ENCODE results near the gene FBXO31.
A peak's percentile ranks its signal among the peaks of the same experiment; 100 is the strongest.

FBXO31 gene, protein sequence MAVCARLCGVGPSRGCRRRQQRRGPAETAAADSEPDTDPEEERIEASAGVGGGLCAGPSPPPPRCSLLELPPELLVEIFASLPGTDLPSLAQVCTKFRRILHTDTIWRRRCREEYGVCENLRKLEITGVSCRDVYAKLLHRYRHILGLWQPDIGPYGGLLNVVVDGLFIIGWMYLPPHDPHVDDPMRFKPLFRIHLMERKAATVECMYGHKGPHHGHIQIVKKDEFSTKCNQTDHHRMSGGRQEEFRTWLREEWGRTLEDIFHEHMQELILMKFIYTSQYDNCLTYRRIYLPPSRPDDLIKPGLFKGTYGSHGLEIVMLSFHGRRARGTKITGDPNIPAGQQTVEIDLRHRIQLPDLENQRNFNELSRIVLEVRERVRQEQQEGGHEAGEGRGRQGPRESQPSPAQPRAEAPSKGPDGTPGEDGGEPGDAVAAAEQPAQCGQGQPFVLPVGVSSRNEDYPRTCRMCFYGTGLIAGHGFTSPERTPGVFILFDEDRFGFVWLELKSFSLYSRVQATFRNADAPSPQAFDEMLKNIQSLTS
- total RNA-seq, result 54.5 to 57.2 reads per million in 2 donors

DNA sequence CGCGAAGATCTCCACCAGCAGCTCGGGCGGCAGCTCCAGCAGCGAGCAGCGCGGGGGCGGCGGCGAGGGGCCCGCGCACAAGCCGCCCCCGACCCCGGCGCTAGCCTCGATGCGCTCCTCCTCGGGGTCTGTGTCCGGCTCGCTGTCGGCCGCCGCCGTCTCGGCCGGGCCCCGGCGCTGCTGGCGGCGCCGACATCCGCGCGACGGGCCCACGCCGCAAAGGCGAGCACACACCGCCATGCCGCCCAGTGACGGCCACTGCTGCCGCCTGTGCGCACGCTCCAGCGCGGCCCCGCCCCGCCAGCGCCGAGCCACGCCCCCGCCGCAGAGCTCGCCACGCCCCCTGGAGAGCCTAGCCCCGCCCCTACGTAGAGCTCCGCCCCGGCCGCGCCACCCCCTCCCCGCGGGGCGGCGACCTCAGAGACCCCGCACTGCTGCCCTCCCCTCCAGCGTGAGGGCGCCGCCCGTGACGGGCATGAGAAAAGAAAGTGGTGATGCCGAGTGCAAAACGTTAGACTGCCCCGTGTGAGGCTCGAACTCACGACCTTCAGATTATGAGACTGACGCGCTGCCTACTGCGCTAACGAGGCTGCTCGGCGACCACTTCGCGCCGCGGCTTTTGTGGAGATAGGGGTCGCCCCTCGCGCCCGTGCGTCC, at the start of gene FBXO31:
FBXO31 (minus strand) TSS at position 272 of the 657 bp plus-strand sequence; CDS start at position 240, 32 bp downstream.
- peak; percentile 88 for DNase-seq

DNA sequence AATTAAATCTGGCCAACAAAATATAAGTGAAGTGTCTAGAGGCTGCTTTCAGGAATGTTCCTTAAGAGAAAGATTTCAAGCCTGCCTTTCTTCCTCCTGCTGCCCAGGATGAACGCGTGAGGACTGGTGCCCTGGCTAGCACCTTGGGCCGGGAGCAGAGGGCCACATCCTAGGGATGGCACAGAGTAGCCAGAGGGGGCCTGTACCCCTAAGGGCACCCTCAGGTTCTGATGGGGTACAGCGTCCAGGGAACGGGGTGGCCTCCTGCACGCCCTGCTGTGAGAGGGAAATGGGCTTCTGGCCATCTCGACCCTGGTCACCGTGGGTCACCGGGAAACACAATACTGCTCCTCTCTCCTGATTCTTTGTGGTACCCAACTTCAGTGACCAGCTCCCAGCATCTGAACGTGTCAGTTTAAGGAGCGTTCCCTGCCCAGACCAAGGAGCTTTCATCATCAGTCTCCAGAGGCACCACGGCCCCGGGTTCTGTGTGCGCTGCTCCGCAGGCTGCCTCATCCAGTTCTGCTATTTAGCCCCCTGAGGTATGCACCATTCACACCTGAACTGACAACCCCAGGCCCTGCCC, 48.8 kb upstream of the FBXO31 start:
- DNase-seq, result no peak

DNA sequence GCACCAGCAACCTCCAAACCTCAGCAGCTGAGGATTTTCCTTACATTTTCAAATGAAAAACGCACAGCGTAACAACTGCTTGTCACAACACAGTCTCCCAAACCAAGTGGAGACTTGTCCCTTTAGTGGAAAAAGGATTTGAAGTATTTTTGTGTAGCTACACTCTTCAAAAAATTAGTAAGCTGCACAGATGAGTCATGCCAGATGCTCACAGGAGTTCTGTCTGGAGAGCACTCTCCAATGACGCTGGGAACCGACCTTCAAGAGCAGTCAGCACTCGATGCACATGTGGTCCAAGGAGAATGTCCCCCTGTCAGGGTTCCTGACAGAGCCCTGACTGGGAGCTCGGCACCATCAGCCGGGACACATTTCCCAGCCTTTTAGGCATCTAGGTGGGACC, 48.4 kb upstream of the FBXO31 start:
- DNase-seq, result no peak

DNA sequence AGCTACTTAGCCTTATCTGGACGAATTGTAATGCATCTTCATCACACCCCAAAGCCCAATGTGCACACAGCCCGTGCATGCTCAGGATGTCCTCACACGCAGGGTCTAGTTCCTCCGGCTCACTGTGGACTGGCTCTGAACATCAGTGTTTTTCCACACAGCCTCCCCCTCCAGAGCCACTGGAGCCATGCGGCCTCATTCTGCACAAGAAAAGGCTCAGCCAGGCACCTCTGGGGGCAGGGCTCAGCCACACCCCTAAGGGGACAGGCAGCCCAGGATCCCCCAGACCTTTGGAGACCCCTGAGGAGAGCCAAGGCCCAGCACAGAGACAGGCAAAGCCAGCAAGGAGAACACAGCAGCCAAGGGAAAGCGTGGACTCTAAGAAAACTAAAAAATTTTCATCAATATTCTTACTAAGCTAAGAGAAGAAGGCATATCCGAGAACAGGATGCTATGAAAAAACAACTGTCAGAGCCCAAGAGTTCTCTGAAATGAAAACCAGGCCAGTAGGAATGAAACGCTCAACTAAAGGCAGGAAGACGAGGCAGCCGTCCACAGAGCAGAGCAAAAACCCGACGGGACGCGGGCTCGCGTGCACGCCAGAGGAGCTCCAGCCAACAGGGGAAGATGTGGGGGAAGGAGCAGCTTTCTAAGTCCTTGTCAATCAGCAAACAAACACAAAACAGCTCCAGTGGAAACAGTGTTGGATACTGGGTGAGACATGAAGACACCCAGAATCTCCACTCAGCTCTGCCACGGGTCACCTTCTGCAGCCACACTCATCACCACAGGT, 43.0 kb upstream of the FBXO31 start:
- DNase-seq, result no peak

DNA sequence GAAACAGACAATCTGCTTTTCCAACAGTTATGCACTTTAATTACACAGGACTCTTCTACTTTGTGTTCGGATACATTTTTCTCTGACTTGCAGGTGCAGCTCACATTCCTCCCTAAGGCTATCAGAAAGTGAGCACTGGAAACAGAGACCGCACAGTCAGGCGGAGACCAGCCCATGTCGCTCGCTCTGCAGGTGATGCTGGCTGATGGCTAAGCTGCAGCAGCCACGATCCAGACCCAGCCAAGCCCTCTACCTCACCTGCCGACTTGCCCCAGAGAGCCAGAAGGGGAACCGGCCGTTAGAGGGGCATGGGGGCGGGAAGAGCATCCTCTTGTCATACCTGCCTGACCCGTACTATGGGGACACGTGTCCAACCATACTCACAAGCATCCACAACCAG, 42.4 kb upstream of the FBXO31 start:
- DNase-seq, result no peak

DNA sequence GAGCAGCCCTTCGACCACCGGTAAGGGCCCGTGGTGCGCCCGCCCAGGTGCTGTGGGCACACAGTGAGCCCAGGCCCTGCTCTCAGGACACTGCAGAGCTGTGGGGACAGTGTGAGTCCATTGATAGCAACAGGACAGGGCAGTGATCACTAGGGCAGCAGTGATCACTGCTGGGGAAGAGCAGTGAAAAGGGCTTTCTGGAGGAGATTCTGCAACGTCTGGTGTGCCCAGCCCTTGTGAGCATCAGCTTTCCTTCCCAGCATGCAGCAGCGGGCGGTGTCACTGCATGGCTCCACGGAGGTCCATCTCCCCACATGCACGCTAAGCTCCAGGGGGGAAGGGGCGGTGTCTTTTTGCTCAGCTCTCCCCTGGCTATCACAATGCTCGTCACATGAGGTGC, 40.7 kb upstream of the FBXO31 start:
- DNase-seq, result no peak

DNA sequence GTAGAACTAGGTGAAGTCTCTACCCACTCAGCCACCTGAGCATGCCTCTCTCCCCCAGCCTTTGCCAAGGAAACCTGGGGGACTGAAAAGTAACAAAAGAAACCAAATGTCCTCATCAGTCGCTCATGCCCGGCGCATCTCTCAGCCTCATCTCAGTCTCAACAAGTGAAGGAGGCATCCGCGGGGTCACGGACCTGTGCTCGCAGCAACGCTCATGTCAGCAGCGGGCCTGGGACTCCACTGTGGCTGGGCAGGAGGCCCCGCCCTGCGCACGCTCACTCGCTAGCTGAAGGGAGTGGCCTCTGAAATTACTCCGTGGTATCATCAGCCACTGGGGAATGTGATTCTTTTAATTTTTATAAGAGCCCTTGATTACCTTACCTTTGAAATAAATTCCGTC, 39.9 kb upstream of the FBXO31 start:
- DNase-seq, result no peak

DNA sequence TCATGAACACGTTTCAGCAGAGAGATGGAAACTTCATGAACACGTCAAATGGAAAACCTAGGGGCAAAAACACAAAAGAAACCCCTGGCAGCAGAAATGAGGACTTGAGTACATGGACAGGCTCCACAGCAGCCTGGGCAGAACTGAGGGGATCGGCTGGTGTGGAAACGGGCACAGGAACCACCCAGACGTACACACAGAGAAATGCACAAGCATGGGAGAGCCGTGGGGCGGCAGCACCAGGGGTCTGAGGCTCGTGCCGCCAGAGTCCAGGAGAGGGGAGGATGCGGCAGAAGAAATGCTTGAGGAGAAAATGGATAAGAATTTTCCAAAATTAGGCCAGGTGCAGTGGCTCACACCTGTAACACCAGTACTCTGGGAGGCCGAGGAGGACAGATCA, 38.5 kb upstream of the FBXO31 start:
- DNase-seq, result no peak

DNA sequence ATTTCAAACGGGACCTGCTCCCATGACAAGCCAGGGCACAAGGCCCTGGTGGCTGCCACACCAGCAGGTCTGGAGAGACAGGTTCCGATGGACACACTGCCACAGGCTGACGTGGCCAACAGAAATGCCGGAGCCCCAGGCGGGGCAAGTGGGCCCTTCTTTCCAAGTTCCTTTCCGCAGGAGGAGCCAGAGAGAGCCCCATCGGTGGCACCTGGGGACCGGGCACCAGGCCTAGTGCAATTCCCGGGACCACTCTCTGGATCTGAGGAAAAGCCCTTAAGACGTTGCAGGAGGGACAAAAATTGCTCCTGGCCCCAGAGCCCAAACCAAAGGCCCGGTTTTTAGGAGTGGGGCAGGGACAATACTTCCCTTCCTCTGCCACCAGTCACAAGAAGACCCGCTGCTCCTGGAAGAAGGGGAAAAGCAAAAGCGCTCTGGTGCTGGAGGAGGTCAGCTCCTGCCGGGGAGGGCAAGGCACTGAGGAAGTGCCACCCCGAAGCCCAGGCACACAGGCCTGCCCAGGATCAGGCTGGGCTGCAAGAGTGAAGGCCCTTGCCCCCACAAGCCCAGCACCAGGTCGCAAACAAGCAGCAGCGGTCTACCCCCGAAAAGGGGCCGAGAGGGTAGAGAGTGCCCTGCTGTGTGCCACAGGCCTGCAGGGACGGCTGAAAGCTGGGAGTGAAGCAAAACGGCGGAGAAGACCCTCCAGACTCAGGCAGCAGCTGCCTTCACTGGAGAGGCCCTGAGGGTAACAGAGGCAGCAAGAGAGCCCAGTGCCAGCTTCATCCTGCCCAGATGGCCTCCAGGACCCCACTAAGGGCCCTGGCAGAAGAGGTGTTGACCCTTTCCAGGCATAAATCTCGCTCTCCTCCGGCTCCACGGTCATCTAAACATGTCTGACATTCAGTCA, 37.7 kb upstream of the FBXO31 start:
- no peak for DNase-seq

DNA sequence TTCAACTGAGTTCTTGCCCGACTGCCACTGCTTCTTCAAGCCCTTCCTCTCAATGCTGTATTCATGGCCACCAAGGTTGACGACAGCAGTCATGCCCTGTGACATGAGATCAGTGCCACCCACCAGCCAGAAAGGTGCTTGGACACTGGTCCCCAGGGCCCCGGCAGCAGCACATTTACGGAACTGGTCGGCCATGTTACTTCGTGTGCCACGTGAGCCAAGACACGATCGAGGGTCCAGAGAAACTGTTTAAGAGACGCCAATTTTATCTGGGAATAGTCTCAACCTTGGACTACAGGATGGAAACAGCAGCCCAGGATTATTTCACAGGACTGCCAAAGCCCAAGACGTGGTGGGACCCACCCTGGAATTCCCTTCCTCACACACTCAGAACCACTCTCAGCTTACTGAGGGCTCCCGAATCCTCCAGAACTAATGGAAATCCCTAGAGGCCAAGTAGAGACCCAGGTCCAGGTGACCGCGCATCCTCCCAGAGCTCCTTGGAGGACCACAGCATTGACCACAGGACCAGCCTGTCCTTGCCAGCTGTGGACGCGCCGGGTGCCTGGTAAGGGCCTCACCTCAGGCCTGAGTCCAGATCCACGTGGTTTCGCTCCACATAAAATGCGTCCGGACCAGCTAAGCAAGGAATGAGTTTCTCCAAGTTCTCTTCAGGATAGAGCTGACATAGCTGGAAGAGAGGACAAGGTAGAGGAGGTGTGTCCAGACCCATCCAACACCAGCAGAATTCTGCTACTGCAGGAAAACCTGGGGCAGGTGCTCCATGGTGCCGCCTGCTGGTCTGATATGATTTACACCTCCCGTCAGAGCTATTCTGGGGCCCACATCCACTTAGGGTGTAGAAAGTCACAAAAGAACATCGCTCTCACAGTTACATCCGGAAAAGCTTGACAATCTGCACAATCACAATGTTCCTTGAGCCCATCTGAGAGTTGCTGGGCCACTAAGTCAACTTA, 36.7 kb upstream of the FBXO31 start:
- no peak for DNase-seq

DNA sequence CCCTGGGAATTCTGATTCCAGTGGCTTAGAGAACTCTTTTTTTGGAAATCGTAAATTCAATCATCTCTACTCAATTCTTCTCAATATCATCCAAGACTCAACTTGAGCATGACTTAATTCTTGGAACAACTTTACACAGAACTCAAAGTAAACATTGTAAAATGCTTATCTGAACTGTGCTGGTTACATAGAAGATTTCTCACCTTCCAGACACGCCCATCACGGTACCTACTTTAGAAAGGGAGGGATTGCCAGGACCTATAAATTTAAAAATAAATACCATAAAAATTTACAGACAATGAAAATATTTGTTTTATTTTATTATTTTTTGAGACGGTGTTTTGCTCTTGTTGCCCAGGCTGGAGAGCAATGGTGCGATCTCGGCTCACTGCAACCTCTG, 35.1 kb upstream of the FBXO31 start:
- no peak for DNase-seq

DNA sequence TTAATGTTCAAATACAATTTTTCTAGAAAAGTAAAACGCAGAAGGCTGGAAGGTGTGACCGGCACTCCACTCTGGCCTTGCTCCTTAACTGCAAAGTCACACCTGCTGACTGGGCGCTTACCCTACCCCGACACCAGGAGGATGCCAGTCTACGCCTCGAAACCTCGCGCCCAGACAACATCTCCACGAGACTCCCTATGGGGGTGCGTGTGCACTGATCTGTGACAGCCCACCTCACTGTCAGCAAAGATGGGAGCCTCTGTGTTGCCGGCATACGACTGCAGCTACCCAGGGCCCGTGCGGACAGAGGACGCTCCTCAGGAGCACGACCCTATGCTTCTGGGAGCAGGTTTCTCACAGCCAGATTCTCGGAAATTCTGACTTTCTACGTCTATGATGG, 34.6 kb upstream of the FBXO31 start:
- DNase-seq, result no peak

DNA sequence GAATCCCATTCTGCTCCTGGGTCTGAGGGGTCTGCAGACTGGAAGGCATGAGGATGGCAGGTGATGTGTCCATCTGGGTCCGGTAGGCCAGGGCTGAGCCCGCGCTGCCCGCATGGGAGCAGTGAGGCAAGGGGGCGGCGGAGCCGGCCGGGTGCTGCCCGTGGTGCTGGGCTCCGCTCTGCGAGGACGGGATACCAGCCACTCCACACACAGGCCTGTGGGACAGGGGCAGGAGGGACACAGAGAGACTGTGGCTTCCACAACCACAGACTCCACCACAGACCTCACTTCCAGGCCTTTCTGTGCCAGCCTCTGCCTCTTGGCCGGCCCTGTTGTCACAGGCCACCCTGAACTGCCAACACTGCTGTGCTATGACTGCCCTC, 33.9 kb upstream of the FBXO31 start:
- no peak for DNase-seq

DNA sequence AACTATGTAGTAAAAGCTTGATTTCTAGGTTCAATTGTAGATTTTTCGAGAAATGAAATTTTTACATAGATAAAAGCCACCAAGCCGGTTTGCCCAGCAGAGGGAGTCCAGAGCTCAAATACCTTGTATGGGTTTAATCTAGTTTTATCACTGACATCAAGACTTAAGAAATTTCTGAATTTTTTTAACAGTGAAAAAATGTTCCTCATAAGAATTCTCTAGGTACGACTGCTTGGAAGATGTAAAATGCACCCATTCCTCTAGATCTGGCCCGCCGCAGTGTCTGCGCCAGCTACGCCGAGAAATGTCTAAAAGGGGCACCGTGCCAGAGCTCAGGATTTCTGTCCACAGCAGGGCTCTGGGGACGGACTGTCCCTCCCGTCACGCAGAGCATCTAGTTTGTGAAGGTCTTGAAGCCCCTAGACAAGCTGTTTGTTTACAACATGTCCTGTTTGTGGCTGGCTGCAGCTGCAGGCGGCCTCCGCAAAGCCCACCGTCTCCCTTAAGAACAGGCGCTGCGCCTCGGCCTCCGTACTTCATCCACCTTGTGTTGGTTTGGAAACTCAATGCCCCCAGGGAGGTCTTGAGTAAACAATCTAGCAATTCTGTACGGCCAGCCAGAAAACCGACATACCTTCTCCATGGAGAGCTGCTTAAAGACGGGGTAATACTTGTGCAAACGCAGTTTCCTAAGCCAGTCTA, 33.4 kb upstream of the FBXO31 start:
- DNase-seq, result no peak

DNA sequence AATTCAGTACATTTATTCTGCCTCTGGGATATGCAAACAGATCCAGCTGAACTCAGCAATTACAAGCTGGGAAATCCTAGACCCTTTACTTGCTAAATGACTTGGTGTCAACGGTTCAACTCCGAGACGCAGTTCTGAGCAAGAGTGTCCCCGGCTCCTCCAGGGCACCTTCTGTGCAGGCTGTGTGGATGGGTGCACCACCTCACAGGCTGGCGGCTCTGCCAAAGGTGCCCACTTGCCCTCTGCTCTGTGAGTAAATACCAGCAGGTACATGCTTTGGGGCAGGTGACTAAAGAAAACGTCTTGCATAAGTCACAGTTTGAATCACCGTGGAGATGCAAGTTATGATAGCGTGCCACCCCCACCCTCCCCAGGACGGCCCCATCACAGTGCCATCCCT, 31.9 kb upstream of the FBXO31 start:
- DNase-seq, result no peak

DNA sequence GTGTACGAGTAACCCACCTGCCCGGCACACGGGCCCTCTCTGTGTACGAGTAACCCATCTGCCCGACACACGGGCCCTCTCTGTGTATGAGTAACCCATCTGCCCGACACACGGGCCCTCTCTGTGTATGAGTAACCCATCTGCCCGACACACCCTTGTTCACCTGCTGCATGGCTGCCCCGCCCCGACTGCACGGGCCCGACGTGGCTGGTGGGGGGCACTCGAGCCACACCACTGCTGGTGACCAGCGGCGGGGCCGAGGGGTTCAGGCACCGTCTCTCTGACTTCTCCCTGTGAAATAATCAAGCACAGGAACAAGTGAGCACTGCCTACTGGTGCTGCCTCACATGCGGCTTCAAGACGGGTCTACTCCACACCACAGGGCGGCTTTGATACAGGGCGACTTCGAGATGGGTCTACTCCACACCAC, 30.7 kb upstream of the FBXO31 start:
- no peak for DNase-seq

DNA sequence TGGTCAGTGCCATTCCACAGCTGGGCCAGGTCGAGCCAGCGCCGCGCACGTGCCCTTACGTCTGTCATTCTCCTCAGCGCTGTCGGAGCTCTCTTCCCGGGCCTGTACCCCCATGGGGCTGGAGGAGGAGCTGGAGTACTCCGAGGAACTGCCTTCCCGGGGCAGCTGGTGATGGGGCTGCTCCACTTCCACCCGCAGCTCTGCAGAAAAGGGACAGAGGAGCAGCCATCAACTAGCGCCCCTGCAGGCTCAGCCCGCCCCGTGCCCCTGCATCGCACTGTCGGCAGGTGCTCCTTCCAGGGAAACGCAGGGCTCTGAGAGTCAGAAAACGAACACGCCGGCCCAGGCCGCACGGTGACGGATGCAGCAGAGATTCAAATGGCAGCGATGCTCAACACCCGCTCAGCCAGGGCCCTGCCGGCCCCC, 29.4 kb upstream of the FBXO31 start:
- DNase-seq, result no peak

DNA sequence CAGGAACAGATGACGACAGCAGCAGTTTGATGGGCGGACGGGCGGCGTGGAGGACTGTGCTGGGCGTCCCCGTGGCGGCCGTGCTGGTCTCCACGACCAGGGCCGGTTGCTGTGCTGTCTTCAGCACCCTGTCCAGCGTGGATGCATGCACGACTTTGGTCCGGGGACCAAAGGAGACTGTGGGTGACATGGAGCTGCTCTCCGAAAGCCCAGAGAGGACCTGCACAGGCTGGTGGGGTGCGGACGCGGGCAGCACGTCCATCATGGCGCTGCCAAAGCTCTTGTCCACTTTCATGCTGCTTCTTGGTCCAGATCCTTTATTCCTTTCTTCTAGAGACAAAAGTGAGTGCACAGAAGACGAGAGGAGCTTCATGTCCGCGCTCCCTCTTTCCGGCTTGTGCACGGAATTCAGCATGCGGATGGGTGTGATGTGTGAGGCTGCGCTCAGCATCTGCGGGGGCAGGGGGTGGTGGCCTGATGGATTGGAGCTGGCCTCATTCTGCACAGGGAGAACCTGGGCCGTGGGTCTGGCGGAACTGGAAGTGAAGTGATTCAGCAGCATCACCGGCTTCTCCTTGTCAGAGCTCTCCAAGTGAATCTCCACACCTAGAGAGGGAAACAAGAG, 28.9 kb upstream of the FBXO31 start:
- no peak for DNase-seq
